Glomerular visceral epithelial cell (primary cell): ENCODE results near the gene RAD54L.
"Not testable (repeated sequence)": the region's sequence is repeated elsewhere in the genome, so short reads cannot be mapped to it uniquely, and the experiment has no call there.

Experiments used
- DNase-seq: peaks from one replicate; pipeline ENCODE4 v3.0.0-alpha.2; 2016; ENCODE audit errors: extremely low spot score

The RAD54L gene

GRCh38 chr1:46241733-46242132 is 5.8 kb upstream of the RAD54L start:
- not testable (repeated sequence) for DNase-seq

GRCh38 chr1:46242918-46243317 is 4.6 kb upstream of the RAD54L start:
- DNase-seq, result no peak

- DNase-seq, result not testable (repeated sequence)
Measured at GRCh38 chr1:46243831-46244230, 3.7 kb upstream of the RAD54L start.

- peak; percentile 20 for DNase-seq
Measured at GRCh38 chr1:46244656-46245371, 2.7 kb upstream of the RAD54L start.

- DNase-seq, result not testable (repeated sequence)
Measured at GRCh38 chr1:46246136-46246535, 1.4 kb upstream of the RAD54L start.

- DNase-seq, result no peak
Measured at GRCh38 chr1:46246548-46247435, 771 bp upstream of the RAD54L start.

- DNase-seq, result peak; percentile 76
Measured at GRCh38 chr1:46248122-46248920, 758 bp downstream of the RAD54L start.

GRCh38 chr1:46254668-46255067 is 7.1 kb downstream of the RAD54L start:
- DNase-seq, result peak; percentile 11

GRCh38 chr1:46256523-46256922 is 9.0 kb downstream of the RAD54L start:
- DNase-seq, result no peak

- DNase-seq, result no peak
Measured at GRCh38 chr1:46262508-46262907, 14.9 kb downstream of the RAD54L start.

GRCh38 chr1:46263146-46263545 is 15.6 kb downstream of the RAD54L start:
- DNase-seq, result no peak

- DNase-seq, result no peak
Measured at GRCh38 chr1:46268578-46268977, 21.0 kb downstream of the RAD54L start.

- no peak for DNase-seq
Measured at GRCh38 chr1:46274225-46275029, 26.9 kb downstream of the RAD54L start.

GRCh38 chr1:46275030-46275337 is 27.4 kb downstream of the RAD54L start:
- no peak for DNase-seq

GRCh38 chr1:46277658-46278373 is 30.3 kb downstream of the RAD54L start:
- DNase-seq, result no peak

GRCh38 chr1:46278807-46279206 is 31.2 kb downstream of the RAD54L start:
- DNase-seq, result peak; percentile 33

GRCh38 chr1:46280092-46280491 is 32.5 kb downstream of the RAD54L start:
- DNase-seq, result no peak

GRCh38 chr1:46281021-46281420 is 33.5 kb downstream of the RAD54L start:
- DNase-seq, result no peak

- DNase-seq, result no peak
Measured at GRCh38 chr1:46284058-46284457, 36.5 kb downstream of the RAD54L start.

- no peak for DNase-seq
Measured at GRCh38 chr1:46284597-46285564, 37.3 kb downstream of the RAD54L start.
